Astrocyte of the cerebellum (primary cell): ENCODE results near the gene TRIB2.
A peak's percentile ranks its signal among the peaks of the same experiment; 100 is the strongest.

Experiments used
- DNase-seq: peaks from one replicate; pipeline ENCODE4 v3.0.0-alpha.2; 2011; ENCODE audit warnings: low read depth
- H3K4me3 ChIP-seq: 2 replicates; pipeline ENCODE4 v1.5.1; 2011; ENCODE audit warnings: mild to moderate bottlenecking, low read depth, low read length, moderate library complexity
- in situ Hi-C: cut with HindIII; loops from 2 replicates; pipeline ENCODE4 v1.10.0; 2017; ENCODE audit warnings: low sequenced_read_pairs
- TF ChIP-seq, protein P1 (sequence below): IDR thresholded peaks from 2 replicates; pipeline ENCODE4 v1.5.1; 2012; ENCODE audit warnings: low read length, low read depth, moderate library complexity, mild to moderate bottlenecking; ENCODE audit errors: missing control alignments

Gene TRIB2

GRCh38 chr2:12750166-12750905, 33.6 kb downstream of the TRIB2 start:
- DNase-seq: no peak
- no peak overlapping the region for H3K4me3 ChIP-seq
- in situ Hi-C loops: no loop called here
- TF ChIP-seq, protein P1, sequence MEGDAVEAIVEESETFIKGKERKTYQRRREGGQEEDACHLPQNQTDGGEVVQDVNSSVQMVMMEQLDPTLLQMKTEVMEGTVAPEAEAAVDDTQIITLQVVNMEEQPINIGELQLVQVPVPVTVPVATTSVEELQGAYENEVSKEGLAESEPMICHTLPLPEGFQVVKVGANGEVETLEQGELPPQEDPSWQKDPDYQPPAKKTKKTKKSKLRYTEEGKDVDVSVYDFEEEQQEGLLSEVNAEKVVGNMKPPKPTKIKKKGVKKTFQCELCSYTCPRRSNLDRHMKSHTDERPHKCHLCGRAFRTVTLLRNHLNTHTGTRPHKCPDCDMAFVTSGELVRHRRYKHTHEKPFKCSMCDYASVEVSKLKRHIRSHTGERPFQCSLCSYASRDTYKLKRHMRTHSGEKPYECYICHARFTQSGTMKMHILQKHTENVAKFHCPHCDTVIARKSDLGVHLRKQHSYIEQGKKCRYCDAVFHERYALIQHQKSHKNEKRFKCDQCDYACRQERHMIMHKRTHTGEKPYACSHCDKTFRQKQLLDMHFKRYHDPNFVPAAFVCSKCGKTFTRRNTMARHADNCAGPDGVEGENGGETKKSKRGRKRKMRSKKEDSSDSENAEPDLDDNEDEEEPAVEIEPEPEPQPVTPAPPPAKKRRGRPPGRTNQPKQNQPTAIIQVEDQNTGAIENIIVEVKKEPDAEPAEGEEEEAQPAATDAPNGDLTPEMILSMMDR: no peak

GRCh38 chr2:12754643-12755042, 37.9 kb downstream of the TRIB2 start:
- no peak overlapping the region for H3K4me3 ChIP-seq
- no peak for DNase-seq
- TF ChIP-seq, protein P1: no peak
- in situ Hi-C loops: no loop called here

DNA sequence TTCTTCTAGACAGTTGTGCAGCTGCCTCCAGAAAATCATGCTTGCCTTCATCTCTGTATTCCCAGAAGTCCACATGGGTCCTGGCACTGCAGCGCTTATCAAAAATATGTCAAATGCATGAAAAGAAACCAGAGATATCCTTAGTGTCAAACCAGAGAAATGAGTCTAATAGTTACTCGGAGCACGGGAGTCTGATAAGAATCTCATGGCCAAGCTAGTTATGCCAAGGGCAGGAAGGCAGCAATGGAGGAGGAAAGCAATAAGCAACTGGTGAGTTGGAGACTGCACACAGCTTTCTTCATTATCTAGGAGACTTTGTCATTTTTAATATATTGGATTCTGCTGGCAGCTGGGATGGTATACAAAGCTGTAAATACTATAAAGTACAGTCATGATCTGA, 38.6 kb downstream of the TRIB2 start:
- no peak for DNase-seq
- in situ Hi-C loops: no loop called here
- no peak overlapping the region for H3K4me3 ChIP-seq
- TF ChIP-seq, protein P1: no peak

- no peak overlapping the region for H3K4me3 ChIP-seq
- TF ChIP-seq, protein P1: no peak
- in situ Hi-C loops: no loop called here
- DNase-seq: peak; percentile 96
These were observed 42.5 kb downstream of the TRIB2 start for GRCh38 chr2:12759248-12759647.

GRCh38 chr2:12761104-12761503, 44.4 kb downstream of the TRIB2 start:
- DNase-seq: no peak
- in situ Hi-C loops: no loop called here
- no peak overlapping the region for H3K4me3 ChIP-seq
- TF ChIP-seq, protein P1: no peak

- TF ChIP-seq, protein P1: no peak
- no peak overlapping the region for H3K4me3 ChIP-seq
- no peak for DNase-seq
- in situ Hi-C loops: no loop called here
These were observed 45.6 kb downstream of the TRIB2 start for GRCh38 chr2:12762337-12762736.
